Kidney (tissue), 14 donors: ENCODE measurements around the gene TNKS1BP1. TPM values are rescaled to one million over a fixed set of nuclear protein-coding genes. Genes with fewer than 3 reads are reported as not detected.

Experiments used
- DNase-seq, 5 donors: peaks; one replicate each; pipeline ENCODE4 v3.0.0-alpha.2; 2013 to 2020
- FAIRE-seq: peaks from 2 replicates; lab custom pipeline; 2012; peaks lifted over from hg19 to GRCh38; lab: Jason Lieb, UNC
- H3K27ac ChIP-seq, 2 donors: one replicate each; pipeline ENCODE4 v1.7.0; 2013; ENCODE audit warnings: low read depth in 2 of 2, low read length in 2 of 2, inconsistent platforms in 1 of 2
- H3K27me3 ChIP-seq: one replicate; pipeline ENCODE4 v1.7.1; 2013; ENCODE audit warnings: low read length, inconsistent platforms; ENCODE audit not compliant: control insufficient read depth, insufficient read depth
- H3K36me3 ChIP-seq, 3 donors: one replicate each; pipeline versions ENCODE4 v1.7.0 to v1.7.1; 2013; ENCODE audit warnings: low read length in 3 of 3, control low read depth in 1 of 3, inconsistent platforms in 1 of 3; ENCODE audit not compliant: insufficient read depth in 3 of 3, control insufficient read depth in 2 of 3
- H3K4me1 ChIP-seq, 3 donors: one replicate each; pipeline versions ENCODE4 v1.7.0 to v1.7.1; 2013; ENCODE audit warnings: low read length in 3 of 3, inconsistent platforms in 1 of 3, low read depth in 1 of 3; ENCODE audit not compliant: control insufficient read depth in 2 of 3, insufficient read depth in 2 of 3
- H3K4me3 ChIP-seq, 3 donors: one replicate each; pipeline versions ENCODE4 v1.7.0 to v1.8.1; 2013; ENCODE audit warnings: low read length in 3 of 3, control low read depth in 1 of 3, inconsistent platforms in 1 of 3
- H3K9ac ChIP-seq, 3 donors: one replicate each; pipeline versions ENCODE4 v1.7.0 to v1.7.1; 2013; ENCODE audit warnings: low read length in 3 of 3, control low read depth in 1 of 3, inconsistent platforms in 1 of 3
- H3K9me3 ChIP-seq, 3 donors: one replicate each; pipeline versions ENCODE4 v1.7.0 to v1.7.1; 2013; ENCODE audit warnings: low read length in 3 of 3, control low read depth in 1 of 3, inconsistent platforms in 1 of 3; ENCODE audit not compliant: control insufficient read depth in 2 of 3, insufficient read depth in 1 of 3
- intact Hi-C: fragments of 100-400 bp; cut with DNase I; formaldehyde crosslinking; loops from one replicate; pipeline ENCODE4 v1.11.1; 2022
- polyA plus RNA-seq: library from polyadenylated mRNA; stranded (reverse); fragments of 350-450 nt; fragmentation: Illumina TruSeq; extraction: RNeasy Lipid Tissue Mini Kit (QIAGEN cat#74804); gene quantifications from one replicate; pipeline ENCODE4 v1.2.3, GENCODE V29; 2014; ENCODE audit warnings: low read depth, low replicate concordance; ENCODE audit not compliant: insufficient read depth
- total RNA-seq: library from RNA; stranded (reverse); fragmentation: NEBNext Ultra II Directional; extraction: Animal tissue kit (Norgen Biotek cat#: 25700); gene quantifications from one replicate; pipeline ENCODE4 v1.2.1, GENCODE V29; 2021
- TF ChIP-seq, protein P1 (sequence below): IDR thresholded peaks from 3 replicates; pipeline ENCODE4 v1.5.1; 2012; ENCODE audit warnings: mild to moderate bottlenecking, moderate library complexity, borderline replicate concordance; ENCODE audit not compliant: insufficient read depth; ENCODE audit errors: extremely low read depth
- donor health status: control.
- donor health status: control.
- donor health status: control.
- donor health status: control.
- donor health status: control.
- donor health status: DM: yes; HTN: yes; CAD: no.
- donor health status: Normal renal cell carcinoma (clear cell type).

The TNKS1BP1 gene
- total and polyA plus RNA-seq, 2 donors from 2014 or later, result 53.3 to 206 TPM

DNA sequence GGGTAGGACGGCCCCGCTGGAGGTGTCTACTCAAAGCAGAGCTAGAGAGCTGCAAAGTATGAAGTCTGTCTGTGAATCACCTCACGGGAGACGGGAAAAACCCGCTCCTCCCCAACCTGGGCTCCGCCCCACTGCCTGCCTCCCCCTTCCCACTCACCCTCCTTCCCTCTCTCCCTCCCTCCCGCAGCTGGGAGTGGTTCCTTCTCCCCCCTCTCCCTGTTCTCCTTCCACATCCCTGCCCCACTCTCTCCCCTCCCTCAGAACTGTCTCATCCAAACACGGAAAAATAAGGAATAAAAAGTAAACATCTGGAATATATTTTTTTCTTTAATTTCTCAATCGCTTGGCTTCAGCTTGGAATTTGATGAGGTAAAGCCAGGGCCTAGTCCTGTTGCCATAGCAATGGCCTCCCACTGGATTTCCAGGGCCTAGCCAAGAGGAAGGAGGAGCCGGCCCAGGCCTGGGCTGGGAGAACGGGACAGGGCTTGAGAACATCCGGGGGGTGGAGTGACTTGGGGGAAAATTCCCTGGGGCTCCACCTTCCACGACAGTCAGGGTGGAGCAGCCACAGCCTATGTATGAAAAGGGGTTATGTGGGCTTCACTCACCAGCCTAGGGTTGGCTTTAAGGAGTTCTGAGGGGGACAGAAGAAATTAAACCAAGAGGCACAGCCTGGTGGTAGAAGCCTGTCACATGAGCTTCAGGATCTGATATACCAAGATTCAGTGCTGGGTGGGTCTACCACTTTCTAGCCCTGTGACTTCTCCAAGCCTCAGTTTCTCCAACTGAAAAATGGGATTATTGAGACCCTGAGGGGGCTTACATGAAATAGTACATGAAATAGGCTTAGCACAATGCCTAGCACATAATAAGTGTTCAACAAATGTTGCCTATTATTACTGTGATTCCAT, 2.2 kb downstream of the TNKS1BP1 start:
- Histone ChIP-seq H3K4me1 (peaks cover 12 to 35% (median 26%) of the 10 kb centered on the region in 3 donors), H3K27me3 (no peaks in the 10 kb centered on the region), H3K9me3 (no peaks in the 10 kb centered on the region), H3K9ac (peak overlapping the region in 2 of 3 donors; percentile 72 to 79), H3K4me3 (peak overlapping the region; percentile 27 to 70 (median 53)), H3K27ac (peak overlapping the region; percentile 87 to 96), H3K36me3 (peaks cover 6 to 13% (median 9%) of the 10 kb centered on the region in 3 donors)
- DNase-seq (peak; percentile 83 to 98 (median 92)), FAIRE-seq (no peak)
- TF ChIP-seq, protein P1, sequence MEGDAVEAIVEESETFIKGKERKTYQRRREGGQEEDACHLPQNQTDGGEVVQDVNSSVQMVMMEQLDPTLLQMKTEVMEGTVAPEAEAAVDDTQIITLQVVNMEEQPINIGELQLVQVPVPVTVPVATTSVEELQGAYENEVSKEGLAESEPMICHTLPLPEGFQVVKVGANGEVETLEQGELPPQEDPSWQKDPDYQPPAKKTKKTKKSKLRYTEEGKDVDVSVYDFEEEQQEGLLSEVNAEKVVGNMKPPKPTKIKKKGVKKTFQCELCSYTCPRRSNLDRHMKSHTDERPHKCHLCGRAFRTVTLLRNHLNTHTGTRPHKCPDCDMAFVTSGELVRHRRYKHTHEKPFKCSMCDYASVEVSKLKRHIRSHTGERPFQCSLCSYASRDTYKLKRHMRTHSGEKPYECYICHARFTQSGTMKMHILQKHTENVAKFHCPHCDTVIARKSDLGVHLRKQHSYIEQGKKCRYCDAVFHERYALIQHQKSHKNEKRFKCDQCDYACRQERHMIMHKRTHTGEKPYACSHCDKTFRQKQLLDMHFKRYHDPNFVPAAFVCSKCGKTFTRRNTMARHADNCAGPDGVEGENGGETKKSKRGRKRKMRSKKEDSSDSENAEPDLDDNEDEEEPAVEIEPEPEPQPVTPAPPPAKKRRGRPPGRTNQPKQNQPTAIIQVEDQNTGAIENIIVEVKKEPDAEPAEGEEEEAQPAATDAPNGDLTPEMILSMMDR, result no peak
- intact Hi-C loops, result no loop called here

DNA sequence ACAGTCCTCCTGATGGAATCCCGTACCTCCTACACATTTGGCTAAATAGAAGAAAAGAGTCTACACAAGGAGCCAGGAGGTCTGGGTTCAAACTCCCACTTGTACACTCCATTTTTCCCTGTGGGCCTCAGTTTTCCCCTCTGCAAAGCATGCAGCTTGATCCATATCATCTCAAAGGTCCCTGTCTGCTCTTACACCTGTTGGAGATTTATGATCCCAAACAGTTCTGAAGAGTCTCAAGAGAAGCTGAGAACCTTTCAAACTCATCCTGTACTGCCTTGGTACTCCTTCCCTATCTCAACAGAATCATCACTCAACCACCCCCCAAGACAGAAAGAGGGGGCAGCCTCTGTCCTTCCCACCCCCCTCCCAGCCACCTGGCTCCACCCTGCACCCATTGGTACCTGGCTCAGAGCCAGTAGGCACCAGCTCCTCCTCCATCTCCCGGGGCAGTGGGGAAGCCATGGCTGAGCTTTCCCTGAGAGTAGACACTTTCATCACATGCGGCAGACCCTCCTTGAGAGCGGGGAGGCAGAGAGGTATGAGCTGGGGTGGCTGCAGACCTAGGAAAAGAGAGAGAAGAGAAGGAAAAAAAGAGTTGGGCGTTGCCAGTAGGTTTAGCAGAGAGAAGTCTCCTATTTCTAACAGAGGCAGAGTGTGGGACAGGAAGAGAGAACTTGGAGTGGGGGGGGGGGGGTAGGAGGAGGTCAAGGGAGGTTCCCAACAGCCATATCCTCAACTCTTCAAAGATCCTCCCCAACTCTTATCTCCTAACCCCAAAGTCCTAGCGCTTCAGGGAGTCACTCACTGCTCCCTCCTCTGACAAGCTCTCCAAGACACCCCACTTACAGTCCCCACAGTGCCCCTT, 3.1 kb downstream of the TNKS1BP1 start:
- TF ChIP-seq, protein P1, result no peak
- H3K27me3 ChIP-seq, result no peaks in the 10 kb centered on the region
- H3K4me3 ChIP-seq, result peak overlapping the region; percentile 27 to 48 (median 37)
- peak overlapping the region; percentile 87 to 96 for H3K27ac ChIP-seq
- intact Hi-C loops, result no loop called here
- FAIRE-seq (no peak), DNase-seq (peak in 1 of 5 donors; percentile 32)
- peaks cover 12 to 35% (median 26%) of the 10 kb centered on the region in 3 donors for H3K4me1 ChIP-seq
- H3K36me3 ChIP-seq, result peaks cover 10 to 12% (median 11%) of the 10 kb centered on the region in 3 donors
- peak overlapping the region in 2 of 3 donors; percentile 37 to 72 for H3K9ac ChIP-seq
- no peaks in the 10 kb centered on the region for H3K9me3 ChIP-seq

DNA sequence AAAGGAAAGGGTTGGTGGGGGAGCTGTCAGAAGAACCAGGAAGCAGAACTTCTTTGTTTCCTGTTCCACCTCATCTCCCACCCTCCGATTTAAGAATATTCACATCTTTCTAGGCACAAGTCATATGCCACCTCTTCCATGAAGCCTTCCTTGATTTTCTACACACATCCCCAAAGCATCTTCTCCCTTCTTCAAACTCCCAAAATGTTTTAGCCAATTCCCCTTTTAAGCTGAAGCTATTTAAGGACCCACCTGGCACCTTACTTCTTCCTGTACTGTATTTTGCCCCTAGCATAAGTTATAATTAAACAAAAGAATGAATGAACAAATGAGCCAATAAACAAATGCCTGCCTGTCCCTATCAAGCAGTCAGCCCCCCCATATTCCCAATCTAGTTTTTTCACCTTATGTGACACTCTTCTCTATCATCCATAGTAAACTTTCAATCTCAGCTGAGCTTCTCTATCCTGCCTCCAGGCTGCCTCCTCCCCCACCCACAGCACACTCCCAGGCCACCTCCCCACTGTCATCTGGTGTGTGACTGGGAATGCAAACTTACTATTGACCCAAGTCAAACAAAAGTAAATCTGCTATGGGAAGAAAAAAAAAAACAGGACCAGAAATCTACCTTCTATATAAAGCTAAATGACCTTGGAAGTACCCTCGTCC, 3.9 kb downstream of the TNKS1BP1 start:
- no peaks in the 10 kb centered on the region for H3K27me3 ChIP-seq
- TF ChIP-seq, protein P1, result no peak
- peak overlapping the region in 1 of 3 donors; percentile 48 for H3K4me3 ChIP-seq
- peaks cover 10 to 31% (median 21%) of the 10 kb centered on the region in 3 donors for H3K4me1 ChIP-seq
- intact Hi-C loops, result no loop called here
- FAIRE-seq (no peak), DNase-seq (peak in 1 of 5 donors; percentile 49)
- peaks cover 10 to 17% (median 11%) of the 10 kb centered on the region in 3 donors for H3K36me3 ChIP-seq
- H3K9me3 ChIP-seq, result no peaks in the 10 kb centered on the region
- no peak overlapping the region for H3K9ac ChIP-seq
- H3K27ac ChIP-seq, result peak overlapping the region in 1 of 2 donors; percentile 96
